NCI-H82 treated with DMSO at 0.1 percent for 48 hours (cell line): ENCODE data around the gene TEX44.
"Not testable (repeated sequence)": the region's sequence is repeated elsewhere in the genome, so short reads cannot be mapped to it uniquely, and the experiment has no call there.

Experiments used
- DNase-seq: peaks from one replicate; lab custom pipeline; 2025; ENCODE audit not compliant: unreplicated experiment; lab: John Stamatoyannopoulos, UW

The TEX44 gene

DNA sequence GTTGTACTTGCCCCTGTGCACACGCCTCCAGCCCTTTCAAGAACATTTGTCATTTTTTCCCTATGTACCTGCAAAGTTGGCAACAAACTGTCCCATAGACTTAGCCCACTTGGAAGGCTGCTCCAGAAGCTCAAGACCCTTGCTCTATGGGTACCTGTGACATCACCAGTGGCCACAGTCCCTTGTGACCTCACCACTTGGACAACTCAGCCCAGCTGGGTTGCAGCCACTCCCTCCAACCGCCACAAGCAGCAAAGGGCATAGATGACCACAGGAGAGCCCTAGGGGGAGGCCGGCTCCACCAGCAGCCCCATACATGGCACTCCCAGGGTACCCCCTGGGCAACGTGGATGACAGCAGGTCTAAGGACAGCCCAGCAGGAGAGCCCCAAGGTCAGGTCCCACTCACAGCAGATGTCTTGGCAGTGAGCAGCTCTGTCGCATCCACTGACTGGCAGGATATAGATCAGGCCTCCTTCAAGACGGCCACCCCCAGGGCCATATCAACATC, at the start of gene TEX44:
Gene TEX44 (plus strand): TSS at position 229 of the 510 bp plus-strand sequence. CDS start 88 bp downstream, at position 317.
- DNase-seq, result no peak

DNA sequence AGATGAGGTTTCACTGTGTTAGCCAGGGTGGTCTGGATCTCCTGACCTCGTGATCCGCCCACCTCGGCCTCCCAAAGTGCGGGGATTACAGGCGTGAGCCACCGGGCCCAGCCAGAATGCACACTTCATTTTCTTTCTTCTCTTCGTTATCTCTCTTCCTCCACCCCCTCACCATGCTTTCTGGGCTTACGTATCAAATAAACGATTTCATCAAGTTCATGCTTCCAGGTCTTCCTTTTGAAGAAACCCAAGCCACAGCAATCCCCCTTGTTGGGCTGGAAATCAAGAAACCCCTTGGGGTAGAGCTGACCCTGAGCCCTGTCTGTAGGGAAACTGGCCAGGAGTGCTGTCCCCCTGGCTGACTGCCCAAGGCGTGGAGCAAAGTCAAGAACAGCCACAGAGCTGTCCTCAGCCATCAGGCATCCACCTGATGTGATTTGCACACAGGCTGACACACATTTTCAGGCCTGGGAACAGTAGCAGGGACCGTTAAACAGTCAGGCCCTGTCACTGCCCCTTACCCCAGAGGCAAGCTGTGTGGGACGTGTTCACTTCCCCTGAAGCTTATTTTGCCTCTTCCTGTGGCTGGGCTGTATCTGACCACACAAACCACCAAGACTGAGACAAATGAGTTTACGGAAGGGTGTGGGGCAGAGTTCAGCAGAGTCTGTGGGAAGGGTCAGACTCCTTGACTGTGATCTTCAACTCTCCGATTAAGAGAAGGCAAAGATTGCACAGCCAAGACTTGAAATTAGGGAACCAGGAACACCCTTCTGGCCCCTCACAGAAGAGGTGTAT, 47.4 kb upstream of the TEX44 start:
- no peak for DNase-seq

DNA sequence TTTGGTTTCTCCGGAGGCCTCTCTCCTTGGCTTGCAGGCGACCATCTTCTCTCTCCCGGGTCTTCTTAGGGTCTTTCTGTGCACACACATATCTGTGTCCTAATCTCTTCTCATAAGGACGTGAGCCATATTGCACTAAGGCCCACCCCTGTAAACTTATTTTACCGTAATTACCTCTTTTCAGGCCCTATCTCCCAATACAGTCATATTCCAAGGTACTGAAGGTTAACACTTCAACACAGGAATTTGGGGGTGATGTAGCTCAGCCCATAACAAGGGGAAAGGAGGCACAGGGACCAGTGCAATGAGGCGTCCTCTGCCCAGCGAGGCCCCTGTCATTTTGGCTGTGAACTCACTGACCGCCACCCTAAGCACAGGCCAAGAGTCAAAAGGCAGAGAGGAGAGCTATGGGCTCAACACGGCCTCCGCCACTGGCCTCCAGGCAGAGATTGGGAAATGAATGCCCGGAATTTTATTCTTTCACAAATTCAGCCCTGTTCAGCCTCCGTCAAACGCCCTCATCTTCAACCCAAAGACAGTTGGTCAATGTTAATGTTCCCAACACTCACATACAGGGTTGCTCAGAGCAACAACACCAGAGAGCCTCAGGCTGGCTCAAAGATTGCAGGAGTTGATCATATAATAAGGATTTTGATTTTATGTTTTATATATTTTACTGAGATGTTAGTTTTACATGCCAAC, 46.5 kb upstream of the TEX44 start:
- DNase-seq, result no peak

DNA sequence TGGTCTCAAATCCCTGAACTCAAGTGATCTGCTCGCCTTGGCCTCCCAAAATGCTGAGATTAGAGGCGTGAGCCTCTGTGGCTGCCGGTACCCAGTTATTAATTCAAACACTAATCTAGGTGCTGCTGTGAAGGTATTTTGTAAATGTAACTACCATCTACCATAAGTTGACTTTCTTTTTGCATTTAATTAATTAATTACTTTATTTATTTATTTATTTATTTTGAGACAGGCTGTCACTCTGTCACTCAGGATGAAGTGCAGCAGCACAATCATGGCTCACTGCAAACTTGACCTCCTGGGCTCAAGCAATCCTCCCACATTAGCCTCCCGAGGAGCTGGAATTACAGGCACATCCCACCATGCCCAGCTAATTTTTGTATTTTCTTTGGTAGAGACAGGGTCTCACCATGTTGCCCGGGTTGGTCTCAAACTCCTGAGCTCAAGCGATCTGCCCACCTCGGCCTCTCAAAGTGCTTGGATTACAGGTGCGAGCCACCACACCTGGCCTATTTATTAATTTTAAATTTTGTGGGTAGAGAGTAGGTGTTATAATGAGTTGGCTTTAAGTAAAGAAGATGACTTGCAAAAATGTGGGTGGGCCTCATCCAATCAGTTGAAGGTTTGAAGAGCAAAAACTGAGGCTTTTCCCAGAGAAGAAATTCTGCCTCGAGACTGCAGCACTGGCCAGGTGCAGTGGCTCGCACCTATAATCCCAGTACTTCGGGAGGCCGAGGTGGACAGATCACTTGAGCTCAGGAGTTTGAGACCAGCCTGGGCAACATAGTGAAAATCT, 45.2 kb upstream of the TEX44 start:
- no peak for DNase-seq

DNA sequence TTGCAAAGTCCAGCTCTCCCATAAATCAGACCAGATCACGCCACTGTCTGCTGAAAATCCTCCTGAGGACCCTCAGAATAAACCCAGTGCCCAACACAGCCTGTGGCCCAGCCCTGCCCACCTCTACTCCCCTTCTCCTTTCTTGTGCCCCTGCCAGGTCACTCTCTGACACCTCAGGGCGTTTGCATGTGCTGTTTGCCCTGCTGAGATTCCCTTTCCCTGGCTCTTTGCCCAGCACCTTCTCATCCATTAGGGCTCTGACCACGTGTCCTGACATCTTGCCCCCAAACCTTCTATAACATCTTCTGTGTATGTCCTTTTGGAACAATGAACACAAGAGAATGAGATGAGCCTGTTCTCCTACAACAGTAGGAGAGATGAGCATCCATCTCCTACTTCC, 43.9 kb upstream of the TEX44 start:
- DNase-seq, result no peak

DNA sequence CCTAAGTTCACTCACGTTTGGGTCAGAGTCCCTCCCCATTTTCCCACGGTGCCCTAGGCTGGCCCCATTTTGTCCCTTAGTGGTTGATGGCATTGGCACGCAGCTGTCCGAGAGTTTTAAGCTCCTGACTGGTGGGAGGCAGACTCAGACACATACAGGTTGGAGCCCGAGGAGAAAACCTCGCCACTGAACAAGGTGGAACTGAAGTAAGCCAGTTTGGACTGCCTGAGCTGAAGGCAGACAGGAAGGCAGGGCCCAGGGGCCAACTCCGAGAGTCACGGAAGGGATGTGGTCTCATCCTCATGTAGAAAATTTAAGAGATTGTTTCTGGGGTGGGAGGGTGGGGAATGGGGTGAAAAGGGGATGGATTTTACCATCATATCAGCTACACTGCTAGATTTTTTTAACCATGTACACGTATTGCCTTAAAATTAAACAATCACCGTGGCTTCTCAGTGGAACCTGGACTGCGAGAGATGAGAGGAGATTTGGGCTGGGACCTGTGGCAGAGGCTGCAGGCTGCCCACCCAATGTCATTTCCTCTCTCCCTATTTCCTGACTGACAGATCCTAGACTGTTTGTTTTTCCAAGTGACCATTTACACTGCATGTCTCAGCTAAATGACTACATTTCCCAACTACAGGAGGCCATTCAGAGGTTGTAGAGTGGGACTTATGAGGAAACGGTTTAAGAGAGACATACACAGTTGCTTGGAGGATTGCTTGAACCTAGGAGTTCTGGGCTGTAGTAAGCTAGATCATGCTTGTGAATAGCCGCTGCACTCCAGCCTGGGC, 43.0 kb upstream of the TEX44 start:
- DNase-seq, result no peak

DNA sequence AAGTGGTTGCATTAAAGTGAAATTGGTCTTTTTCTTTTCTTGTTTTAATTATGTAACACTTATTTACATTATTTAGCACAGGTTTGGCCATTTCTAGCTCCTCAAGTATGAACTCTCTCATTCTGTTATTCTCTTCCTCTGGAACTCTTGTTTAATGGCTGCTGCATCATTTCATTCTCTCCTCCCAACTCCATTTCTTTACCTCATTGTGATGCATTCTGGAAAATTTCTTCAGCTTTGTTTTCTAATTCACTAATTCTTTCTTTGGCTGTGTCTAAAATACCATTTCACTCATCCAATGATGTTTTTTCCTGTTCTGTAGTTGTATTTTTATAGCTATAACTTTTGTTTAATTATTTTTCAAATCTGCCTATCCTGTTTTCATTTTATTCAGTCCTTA, 39.9 kb upstream of the TEX44 start:
- no peak for DNase-seq

DNA sequence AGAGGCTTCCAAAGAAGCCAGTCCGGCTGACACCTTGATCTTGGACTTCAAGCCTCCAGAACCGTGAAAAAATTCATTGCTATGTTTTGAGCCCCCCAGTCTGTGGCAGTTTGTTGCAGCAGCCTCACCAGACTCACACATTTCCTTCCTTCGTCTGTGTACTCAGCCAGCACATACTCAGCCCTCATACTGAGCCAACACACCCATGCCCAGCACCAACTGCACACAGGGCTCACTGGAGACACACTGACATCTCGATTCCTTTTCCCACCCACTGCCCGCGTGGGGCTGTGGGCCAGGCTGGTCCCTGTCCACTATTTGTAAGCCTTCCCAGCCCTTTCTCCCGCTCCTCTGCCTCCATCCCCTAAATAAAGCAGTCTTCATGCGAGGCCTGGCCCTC, 38.3 kb upstream of the TEX44 start:
- DNase-seq, result no peak

DNA sequence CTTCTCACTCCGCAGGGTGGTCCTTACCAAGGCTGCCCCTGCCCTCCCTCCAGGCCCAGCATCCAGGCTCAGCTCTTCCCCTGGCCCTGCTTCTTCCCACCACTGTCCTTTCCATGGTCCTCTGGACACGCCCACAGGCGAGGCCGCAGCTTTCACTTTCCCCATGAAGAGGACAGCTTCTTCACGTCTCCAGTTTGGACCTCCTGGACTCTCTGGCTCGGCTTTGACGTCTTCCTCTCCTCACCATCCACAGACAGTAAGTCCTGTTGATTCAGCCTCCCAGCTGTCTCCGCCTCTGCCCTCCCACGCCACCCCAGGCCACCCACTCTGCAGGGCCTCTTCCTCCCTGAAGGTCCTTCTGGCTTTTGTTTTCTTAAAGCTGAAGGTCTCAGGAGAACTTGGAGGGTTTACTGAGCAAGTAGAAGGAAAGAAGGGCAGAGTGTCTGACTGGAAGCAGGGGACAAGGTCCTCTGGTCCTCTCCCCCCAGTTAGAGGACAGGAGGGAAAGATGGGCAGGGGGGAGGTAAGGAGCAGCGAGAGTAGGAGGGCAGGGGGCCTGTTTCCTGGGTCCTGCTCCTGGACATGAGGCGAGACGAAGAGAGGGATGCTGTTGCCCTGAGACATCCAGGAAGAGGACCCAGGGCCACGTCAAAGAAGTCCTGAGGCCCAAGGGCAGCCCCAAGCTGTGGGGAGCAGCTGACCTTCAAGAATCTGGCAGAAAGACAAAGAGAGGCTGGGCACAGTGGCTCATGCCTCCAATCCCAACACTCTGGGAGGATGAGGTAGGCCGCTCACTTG, 37.7 kb upstream of the TEX44 start:
- no peak for DNase-seq

DNA sequence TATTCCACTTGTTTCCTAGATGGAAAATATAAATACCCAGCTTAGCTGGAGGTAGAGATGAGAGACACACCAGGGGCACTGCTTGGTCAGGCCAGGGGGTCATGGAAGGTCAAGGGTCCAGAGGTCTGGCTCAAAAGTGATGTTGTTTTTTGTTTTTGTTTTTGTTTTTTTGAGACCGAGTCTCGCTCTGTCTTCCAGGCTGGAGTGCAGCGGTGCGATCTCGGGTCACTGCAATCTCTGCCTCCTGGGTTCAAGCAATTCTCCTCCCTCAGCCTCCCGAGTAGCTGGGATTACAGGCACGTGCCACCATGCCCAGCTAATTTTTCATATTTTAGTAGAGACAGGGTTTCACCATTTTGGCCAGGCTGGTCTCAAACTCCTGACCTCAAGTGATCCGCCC, 36.2 kb upstream of the TEX44 start:
- DNase-seq, result not testable (repeated sequence)

DNA sequence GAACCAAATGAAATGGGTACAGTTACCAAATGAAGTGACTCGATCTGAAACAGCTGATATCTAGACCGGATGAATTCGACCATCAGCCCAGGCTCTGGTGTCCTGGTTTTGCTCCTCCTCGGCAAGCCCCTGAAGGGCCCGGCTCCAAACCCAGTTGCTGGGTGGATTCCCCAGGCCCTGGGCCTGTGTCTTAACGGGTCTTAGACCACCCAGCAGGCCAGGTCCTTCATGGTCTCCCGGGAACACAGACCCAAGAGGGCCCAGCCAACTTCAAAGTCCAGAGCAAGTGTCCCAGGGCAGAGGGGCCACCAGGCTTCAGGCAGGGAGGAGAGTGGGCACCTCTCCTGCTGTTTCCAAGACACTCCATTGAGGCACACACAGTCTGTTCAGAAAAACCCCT, 35.7 kb upstream of the TEX44 start:
- no peak for DNase-seq

DNA sequence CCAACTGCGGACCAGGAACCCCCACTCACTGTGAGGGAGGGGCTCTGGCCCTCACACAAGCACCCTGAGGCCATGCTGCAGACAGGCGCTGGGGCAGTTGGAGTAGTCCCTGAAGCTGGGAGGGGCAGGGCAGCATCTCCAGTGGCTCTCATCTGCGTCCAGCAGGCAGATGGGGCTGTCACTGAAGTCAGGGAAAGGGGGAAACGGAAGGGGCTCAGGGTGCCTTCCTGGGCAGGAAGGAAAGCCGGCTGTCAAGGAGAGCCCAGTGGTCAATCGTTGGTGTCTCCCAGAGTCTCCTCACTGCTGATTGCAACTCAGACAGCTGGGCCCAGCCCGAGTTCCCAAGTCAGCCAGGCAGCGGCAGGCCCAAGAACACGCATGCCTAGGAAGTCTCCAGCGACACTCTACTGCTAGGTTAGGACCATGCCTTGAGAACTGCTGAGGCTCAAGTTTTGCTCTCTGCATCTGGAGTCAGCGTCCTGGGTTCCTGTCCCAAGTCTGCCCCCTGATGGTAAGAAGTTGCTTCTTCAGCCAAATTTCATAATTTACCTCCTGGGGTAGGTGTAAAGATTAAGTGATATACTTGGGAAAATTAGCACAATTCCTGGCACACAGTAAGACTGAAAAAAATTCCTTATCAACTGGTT, 35.0 kb upstream of the TEX44 start:
- peak; percentile 78 for DNase-seq

DNA sequence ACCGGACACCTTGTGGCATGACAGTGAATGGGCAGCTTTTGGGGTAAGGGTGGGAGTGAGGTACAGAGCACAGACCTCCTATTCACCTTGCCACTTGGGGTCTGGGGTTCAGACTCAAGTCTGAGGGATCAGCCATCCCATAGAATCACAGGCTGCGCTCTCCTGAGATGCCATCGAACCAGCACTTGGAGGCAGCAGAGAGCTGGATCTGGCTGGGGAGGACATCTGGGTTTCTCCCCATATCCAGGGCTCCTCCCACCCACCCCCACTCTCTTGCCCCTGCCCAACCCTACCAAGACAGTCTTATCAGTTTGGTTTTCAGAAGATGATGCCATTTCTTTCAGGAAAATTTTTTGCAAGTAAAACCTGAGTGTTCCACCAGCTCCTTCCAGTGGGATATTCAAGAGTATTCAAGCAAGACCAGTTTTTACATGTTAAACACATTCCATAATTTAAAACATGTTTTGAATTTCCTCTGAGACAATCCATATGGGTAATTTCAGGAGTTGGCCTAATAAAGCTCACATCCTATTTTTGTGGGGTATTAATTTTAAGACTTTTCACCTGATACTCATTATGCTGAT, 29.2 kb upstream of the TEX44 start:
- peak; percentile 59 for DNase-seq

DNA sequence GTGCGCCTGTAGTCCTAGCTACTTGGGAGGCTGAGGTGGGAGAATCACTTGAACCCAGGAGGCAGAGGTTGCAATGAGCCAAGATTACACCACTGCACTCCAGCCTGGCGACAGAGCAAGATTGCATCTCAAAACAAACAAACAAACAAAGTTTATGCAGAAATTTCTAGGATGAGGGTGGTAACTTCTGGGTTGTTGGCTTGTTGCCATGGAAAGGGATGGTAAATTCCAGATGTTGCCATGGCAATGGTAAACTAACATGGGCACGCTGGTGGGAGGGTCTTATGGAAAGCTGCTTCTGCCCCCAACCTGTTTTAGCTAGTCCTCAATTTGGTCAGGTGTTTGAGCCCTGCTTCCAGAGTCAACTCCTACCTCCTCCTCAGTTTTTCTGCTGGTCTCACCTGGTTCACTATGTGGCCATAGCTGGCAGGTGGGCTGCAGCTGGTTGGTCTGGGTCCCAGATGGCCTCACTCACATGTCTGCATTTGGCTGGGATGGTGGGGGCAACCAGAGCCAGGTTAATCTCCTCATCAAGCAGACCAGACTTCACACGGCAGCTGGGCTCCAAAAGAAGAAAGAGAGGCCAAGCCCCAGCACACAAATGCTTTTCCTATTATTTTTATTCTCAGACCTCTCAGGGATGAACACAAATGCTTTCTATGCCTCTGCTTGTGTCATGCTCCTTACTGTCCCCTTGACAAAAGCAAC, 26.6 kb upstream of the TEX44 start:
- no peak for DNase-seq

DNA sequence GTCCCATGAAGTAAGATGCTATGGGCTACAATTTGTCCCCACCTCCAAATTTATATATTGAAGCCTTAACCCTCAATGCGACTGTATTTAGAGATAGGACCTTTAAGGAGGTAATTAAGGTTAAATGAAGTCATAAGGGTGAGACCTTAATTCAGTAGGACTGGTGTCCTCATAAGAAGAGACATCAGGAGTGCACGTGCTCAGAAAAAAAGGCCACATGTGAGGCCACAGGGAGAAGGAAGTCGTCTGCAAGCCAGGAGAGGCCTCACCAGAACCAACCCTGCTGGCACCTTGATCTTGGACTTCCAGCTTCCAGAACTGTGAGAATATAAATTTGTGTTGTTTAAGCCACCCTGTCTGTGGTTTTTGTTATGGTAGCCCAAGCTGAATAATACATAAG, 25.5 kb upstream of the TEX44 start:
- no peak for DNase-seq

DNA sequence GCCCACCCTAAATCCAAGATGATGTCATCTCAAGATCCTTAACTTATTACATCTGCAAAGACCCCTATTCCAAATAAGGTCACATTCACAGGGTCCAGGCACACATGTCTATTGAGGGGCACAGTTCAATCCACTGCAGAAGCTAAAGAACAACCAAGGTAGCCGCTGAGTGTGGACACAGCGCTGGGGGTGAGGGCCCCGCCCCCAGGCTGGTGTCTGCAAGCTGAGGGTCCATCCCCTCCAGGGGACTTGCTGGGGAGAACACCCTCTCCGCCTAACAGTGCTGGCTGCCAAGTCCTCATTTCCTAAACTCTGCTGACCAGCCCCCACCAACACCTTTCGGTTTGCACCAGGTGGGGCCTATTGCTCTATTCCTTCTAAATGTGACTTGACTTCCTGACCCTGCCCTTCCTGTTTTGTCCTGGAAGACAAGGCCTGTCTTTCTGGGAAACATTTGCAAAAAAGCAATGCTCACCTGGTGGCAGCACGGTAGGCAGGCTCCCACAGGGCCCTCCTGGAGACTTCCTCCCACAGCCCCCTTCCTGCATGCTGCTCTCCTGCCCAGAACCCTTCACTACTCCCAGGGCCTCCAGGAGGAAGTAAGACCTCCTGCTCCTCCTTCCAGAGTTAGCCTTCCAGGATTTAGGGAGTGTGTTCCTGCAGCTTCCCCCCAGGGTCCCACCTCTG, 24.4 kb upstream of the TEX44 start:
- no peak for DNase-seq

DNA sequence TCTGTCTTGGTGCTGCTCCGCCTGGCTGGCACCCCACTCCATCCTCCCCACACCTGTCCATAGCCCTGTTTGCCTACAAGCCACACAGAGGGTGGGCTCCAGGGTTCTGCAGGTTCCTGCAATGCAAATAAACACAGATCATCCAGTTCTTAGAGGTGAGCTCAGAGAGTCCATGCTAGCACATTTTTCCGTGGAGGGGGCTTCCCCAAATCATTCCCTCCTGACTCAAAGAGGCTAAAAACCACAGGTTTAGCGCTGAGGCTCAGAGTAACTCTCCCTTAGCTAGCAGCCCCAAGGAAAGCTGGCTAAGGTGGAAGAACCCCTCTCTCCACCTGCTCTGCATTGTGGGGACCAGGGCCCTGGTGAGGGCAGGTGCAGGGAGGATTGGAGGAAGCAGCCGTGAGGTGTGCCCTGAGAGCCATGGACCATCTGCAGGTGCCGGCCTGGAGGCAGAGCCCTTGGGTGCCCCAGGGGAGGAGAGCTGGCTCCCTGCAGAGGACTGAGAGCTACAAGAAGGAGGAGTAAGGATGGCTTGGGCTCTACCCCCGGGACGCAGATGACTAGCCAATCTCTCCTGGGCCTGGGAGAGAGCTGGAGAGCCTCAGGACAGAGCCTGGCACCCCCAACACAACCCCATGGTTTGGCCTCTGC, 23.8 kb upstream of the TEX44 start:
- no peak for DNase-seq
